Adrenal gland (tissue), 12 donors: ENCODE measurements around the gene HES4. TPM values are rescaled to one million over a fixed set of nuclear protein-coding genes. Genes with fewer than 3 reads are reported as not detected.
"Not testable (repeated sequence)": the region's sequence is repeated elsewhere in the genome, so short reads cannot be mapped to it uniquely, and the experiment has no call there.

Source experiments
- DNase-seq, 7 donors: peaks; one replicate each; pipeline ENCODE4 v3.0.0-alpha.2; 2019 to 2020
- H3K27ac ChIP-seq, 5 donors: fragments of 200-600 bp; sonication (generic) in 4 of 5; 1 replicate in 3 of 5; 2 replicates in 2 of 5; pipeline versions ENCODE4 v1.5.1 to v1.8.0; 2016 to 2020; ENCODE audit warnings: mild to moderate bottlenecking in 1 of 5
- H3K27me3 ChIP-seq: fragments of 200-600 bp; 2 replicates; pipeline ENCODE4 v1.8.0; 2021
- H3K36me3 ChIP-seq, 2 donors: fragments of 200-600 bp; replicated peaks in 1 of 2; 1 replicate in 1 of 2; 2 replicates in 1 of 2; pipeline versions ENCODE4 v1.5.1 to v1.8.0; 2018 to 2022
- H3K4me1 ChIP-seq, 2 donors: fragments of 200-600 bp; replicated peaks in 1 of 2; 1 replicate in 1 of 2; 2 replicates in 1 of 2; pipeline versions ENCODE4 v1.5.1 to v1.8.0; 2018 to 2021
- H3K4me3 ChIP-seq, 4 donors: fragments of 200-600 bp; sonication (generic) in 3 of 4; one replicate each; pipeline ENCODE4 v1.5.1; 2016 to 2018
- H3K9me3 ChIP-seq, 3 donors: fragments of 200-600 bp; sonication (generic) in 1 of 3; replicated peaks in 1 of 3; 1 replicate in 2 of 3; 2 replicates in 1 of 3; pipeline versions ENCODE4 v1.5.1 to v1.8.0; 2016 to 2021
- CTCF ChIP-seq, 6 experiments: fragments of 450-650 bp in 4 of 6; fragments of 200-600 bp in 2 of 6; sonication (generic) in 1 of 6; IDR thresholded peaks; 1 replicate in 5 of 6; 2 replicates in 1 of 6; pipeline versions ENCODE4 v1.5.1 to v1.8.0; 2016 to 2021; ENCODE audit warnings: antibody characterized with exemption in 6 of 6, mild to moderate bottlenecking in 2 of 6, moderate library complexity in 1 of 6
- POLR2A ChIP-seq, 2 donors: fragments of 450-650 bp; IDR thresholded peaks; one replicate each; pipeline ENCODE4 v1.6.1; 2017; ENCODE audit warnings: antibody characterized with exemption in 2 of 2, mild to moderate bottlenecking in 2 of 2, moderate library complexity in 1 of 2
- WGBS, 4 donors: extraction: QIAGEN DNeasy Blood & Tissue Kit in 2 of 4; methylation state at CpG; one replicate each; pipeline versions ENCODE4 v1.1.5 to v1.1.7; 2013 to 2017; 5-methylcytosine and 5-hydroxymethylcytosine counted together
- intact Hi-C, 2 donors: fragments of 100-400 bp; cut with DNase I; formaldehyde crosslinking; loops; one replicate each; pipeline versions ENCODE4 v1.14.1 to v1.15.0; 2022 to 2023
- polyA plus RNA-seq, 3 donors: library from polyadenylated mRNA; stranded (reverse); fragments of 200-250 nt in 2 of 3; fragments of 350-450 nt in 1 of 3; fragmentation: Illumina TruSeq in 1 of 3; extraction: RNeasy Lipid Tissue Mini Kit (QIAGEN cat#74804) in 1 of 3; gene quantifications; one replicate each; pipeline ENCODE4 v1.2.3, GENCODE V29; 2013 to 2014
- total RNA-seq, 9 donors: library from RNA; depleted of rRNA in 4 of 9; stranded (reverse); fragments of >200 nt in 4 of 9; fragments of 120-200 nt in 1 of 9; fragmentation: NEBNext Ultra II Directional in 1 of 9; extraction: Animal tissue kit (Norgen Biotek cat#: 25700) in 1 of 9; gene quantifications; one replicate each; pipeline versions ENCODE4 v1.1.0 to v1.2.4, GENCODE V29; 2013 to 2023
- donor health status: healthy with polysubstance abuse.
- donor health status: Bipolar disorder and iron deficiency.
- donor health status: DM: yes; HTN: yes; CAD: no.
- donor health status: DM: no; HTN: no; CAD: no.
- donor health status: DM: no; HTN: no; CAD: no.
- donor health status: DM: yes; HTN: yes; CAD: no.

HES4 gene
- total and polyA plus RNA-seq, 12 donors, result 3.1 to 29.8 (median 6.4) TPM; not detected in 1

- Histone ChIP-seq H3K27ac (no peak overlapping the region), H3K27me3 (peaks cover 44% of the 10 kb centered on the region), H3K4me1 (peaks cover 4 to 22% of the 10 kb centered on the region in 2 donors), H3K36me3 (no peaks in the 10 kb centered on the region), H3K9me3 (no peaks in the 10 kb centered on the region), H3K4me3 (no peak overlapping the region)
- no peak for TF ChIP-seq POLR2A (IDR thresholded peaks at IDR 0.05)
- no peak for DNase-seq
- intact Hi-C loops, result no loop called here
- 29 to 54% (median 38%) methylated on average over 11 to 29 of the region's 30 CpGs for WGBS, 4 donors
Measured at GRCh38 chr1:995665-996633, 3.9 kb downstream of the HES4 start.

GRCh38 chr1:994546-994945 lies 5.4 kb downstream of the HES4 start:
- H3K4me3 ChIP-seq, H3K9me3 ChIP-seq, H3K36me3 ChIP-seq, DNase-seq, H3K27ac ChIP-seq, intact Hi-C loops: not testable (repeated sequence)
- WGBS, 4 donors, result 70 to 91% (median 86%) methylated on average over 4 to 6 of the region's 6 CpGs
- H3K4me1 ChIP-seq, result peaks cover 0 to 12% of the 10 kb centered on the region in 2 donors
- peaks cover 30% of the 10 kb centered on the region for H3K27me3 ChIP-seq

- Histone ChIP-seq H3K27ac (no peak overlapping the region), H3K4me3 (no peak overlapping the region), H3K9me3 (no peaks in the 10 kb centered on the region), H3K4me1 (peaks cover 0 to 3% of the 10 kb centered on the region in 2 donors), H3K36me3 (no peaks in the 10 kb centered on the region), H3K27me3 (peaks cover 21% of the 10 kb centered on the region)
- intact Hi-C loops, result no loop called here
- WGBS, 4 donors, result 71 to 78% (median 74%) methylated on average over 9 to 15 of the region's 15 CpGs
- TF ChIP-seq POLR2A (IDR thresholded peaks at IDR 0.05), result no peak
- no peak for TF ChIP-seq CTCF (IDR thresholded peaks at IDR 0.05)
- DNase-seq, result no peak
Measured at GRCh38 chr1:993379-993995, 6.4 kb downstream of the HES4 start.

GRCh38 chr1:992362-992761 lies 7.5 kb downstream of the HES4 start:
- Histone ChIP-seq H3K27me3 (peaks cover 9% of the 10 kb centered on the region), H3K9me3 (no peaks in the 10 kb centered on the region), H3K27ac (no peak overlapping the region), H3K4me3 (no peak overlapping the region), H3K4me1 (no peaks in the 10 kb centered on the region), H3K36me3 (no peaks in the 10 kb centered on the region)
- DNase-seq, result no peak
- 82 to 88% (median 85%) methylated on average over 7 of the region's 7 CpGs for WGBS, 4 donors
- TF ChIP-seq POLR2A (IDR thresholded peaks at IDR 0.05), result no peak
- TF ChIP-seq CTCF (IDR thresholded peaks at IDR 0.05), result no peak
- intact Hi-C loops, result no loop called here

- H3K4me1 ChIP-seq, result no peaks in the 10 kb centered on the region
- H3K27ac ChIP-seq, result no peak overlapping the region
- intact Hi-C loops, result no loop called here
- TF ChIP-seq CTCF (IDR thresholded peaks at IDR 0.05) (no peak), POLR2A (IDR thresholded peaks at IDR 0.05) (no peak)
- WGBS, 4 donors, result 92 to 96% (median 94%) methylated on average over 10 of the region's 10 CpGs
- no peak overlapping the region for H3K4me3 ChIP-seq
- H3K9me3 ChIP-seq, result no peaks in the 10 kb centered on the region
- no peak for DNase-seq
- H3K27me3 ChIP-seq, result peaks cover 5% of the 10 kb centered on the region
- H3K36me3 ChIP-seq, result no peaks in the 10 kb centered on the region
Measured at GRCh38 chr1:991895-992294, 8.0 kb downstream of the HES4 start.

- H3K27me3 ChIP-seq, DNase-seq, H3K9me3 ChIP-seq, H3K4me1 ChIP-seq, H3K36me3 ChIP-seq, H3K4me3 ChIP-seq, H3K27ac ChIP-seq, intact Hi-C loops: not testable (repeated sequence)
- WGBS, 4 donors, result 83 to 95% (median 87%) methylated on average over 6 of the region's 6 CpGs
Measured at GRCh38 chr1:991275-991674, 8.6 kb downstream of the HES4 start.

GRCh38 chr1:988061-988460 lies 11.8 kb downstream of the HES4 start:
- WGBS, 4 donors, result 75 to 85% (median 83%) methylated on average over 5 of the region's 5 CpGs
- intact Hi-C loops, result loop anchor here in 1 of 2 donors (10.0 kb wide), 1 partner anchor 307 kb away; no protein-coding TSS in a partner anchor
- DNase-seq, H3K4me3 ChIP-seq, H3K36me3 ChIP-seq, H3K9me3 ChIP-seq, H3K4me1 ChIP-seq, H3K27ac ChIP-seq, H3K27me3 ChIP-seq: not testable (repeated sequence)
